Renal pelvis (tissue), 4 donors: Measurements from ENCODE around the gene GAS1. TPM values are rescaled to one million over a fixed set of nuclear protein-coding genes. Genes with fewer than 3 reads are reported as not detected.

Experiments
- DNase-seq: peaks from one replicate; pipeline ENCODE4 v3.0.0-alpha.2; 2013
- polyA plus RNA-seq, 3 donors: library from polyadenylated mRNA; unstranded; fragments of 120-200 nt; gene quantifications; one replicate each; pipeline ENCODE4 v1.2.1, GENCODE V29; 2013; ENCODE audit not compliant: insufficient read length in 3 of 3

The GAS1 gene
- polyA plus RNA-seq, 3 donors: 35.4 to 54.8 (median 45.4) TPM

GRCh38 chr9:86971742-86972141 is 24.4 kb upstream of the GAS1 start:
- DNase-seq: no peak

GRCh38 chr9:86968258-86968920 is 21.1 kb upstream of the GAS1 start:
- no peak for DNase-seq

- no peak for DNase-seq
These were observed 19.7 kb upstream of the GAS1 start for GRCh38 chr9:86966852-86967511.

GRCh38 chr9:86965636-86966395 is 18.5 kb upstream of the GAS1 start:
- DNase-seq: no peak

GRCh38 chr9:86962692-86963091 is 15.4 kb upstream of the GAS1 start:
- no peak for DNase-seq

GRCh38 chr9:86960938-86961337 is 13.6 kb upstream of the GAS1 start:
- no peak for DNase-seq

- DNase-seq: no peak
These were observed 10.9 kb upstream of the GAS1 start for GRCh38 chr9:86958203-86958602.

GRCh38 chr9:86955561-86955960 is 8.3 kb upstream of the GAS1 start:
- DNase-seq: no peak

- no peak for DNase-seq
These were observed 7.7 kb upstream of the GAS1 start for GRCh38 chr9:86955042-86955441.

- no peak for DNase-seq
These were observed 5.9 kb upstream of the GAS1 start for GRCh38 chr9:86953181-86953580.

- DNase-seq: peak; percentile 89
These were observed 996 bp upstream of the GAS1 start for GRCh38 chr9:86948074-86948929.

- DNase-seq: peak; percentile 43
These were observed 833 bp downstream of the GAS1 start for GRCh38 chr9:86946201-86947145.

- no peak for DNase-seq
These were observed 1.5 kb downstream of the GAS1 start for GRCh38 chr9:86945728-86946200.

GRCh38 chr9:86944796-86945727 is 2.2 kb downstream of the GAS1 start:
- DNase-seq: no peak

- peak; percentile 63 for DNase-seq
These were observed 3.8 kb downstream of the GAS1 start for GRCh38 chr9:86943201-86944113.

GRCh38 chr9:86942281-86943200 is 4.8 kb downstream of the GAS1 start:
- DNase-seq: no peak

GRCh38 chr9:86941197-86941596 is 6.1 kb downstream of the GAS1 start:
- DNase-seq: no peak
